MG63 (cell line): ENCODE measurements around the gene TUBGCP2. TPM values are rescaled to one million over a fixed set of nuclear protein-coding genes. Genes with fewer than 3 reads are reported as not detected.

ENCODE experiments used
- total RNA-seq: library from RNA; depleted of rRNA; stranded (reverse); fragments of >200 nt; shearing (Covaris generic); gene quantifications from 2 replicates; pipeline ENCODE4 v1.2.3, GENCODE V29; 2014; ENCODE audit warnings: low replicate concordance; rRNA removed

The TUBGCP2 gene
- total RNA-seq, 1 experiment from 2014 or later, result 80.8 TPM

Other genes with a start within 250 kb of the TUBGCP2 start
- gene ADGRA1, start 220.9 kb downstream of the TUBGCP2 start, total RNA-seq, result not detected in 2 replicates
- gene KNDC1, start 148.7 kb downstream of the TUBGCP2 start, total RNA-seq, result 0.92 and 1.5 TPM in 2 replicates
- gene UTF1, start 78.7 kb downstream of the TUBGCP2 start, total RNA-seq, result not detected in 2 replicates
- gene VENTX, start 71.0 kb downstream of the TUBGCP2 start, total RNA-seq, result not detected in 2 replicates
- 0.52 and 1.5 TPM in 2 replicates for gene ADAM8, start 32.0 kb downstream of the TUBGCP2 start, total RNA-seq
- gene ZNF511, start within 50 bp of the TUBGCP2 start, total RNA-seq, result 42.0 and 75.7 TPM in 2 replicates
- gene CALY, start 28.0 kb upstream of the TUBGCP2 start, total RNA-seq, result not detected in 2 replicates
- not detected in 2 replicates for gene PRAP1, start 38.5 kb upstream of the TUBGCP2 start, total RNA-seq
- gene FUOM, start 49.1 kb upstream of the TUBGCP2 start, total RNA-seq, result 10.8 and 50.8 TPM in 2 replicates
- 73.8 and 120 TPM in 2 replicates for gene ECHS1, start 64.5 kb upstream of the TUBGCP2 start, total RNA-seq
- gene PAOX, start 70.4 kb upstream of the TUBGCP2 start, total RNA-seq, result 0.54 and 0.66 TPM in 2 replicates
- gene MTG1, start 85.3 kb upstream of the TUBGCP2 start, total RNA-seq, result 33.6 and 39.4 TPM in 2 replicates
- gene SPRN, start 115.8 kb upstream of the TUBGCP2 start, total RNA-seq, result not detected in 2 replicates
- 0.35 and 1.5 TPM in 2 replicates for gene SCART1, start 145.1 kb upstream of the TUBGCP2 start, total RNA-seq
- gene CYP2E1, start 218.5 kb upstream of the TUBGCP2 start, total RNA-seq, result 0.99 TPM in 1 of 2 replicates, not detected in the other